Epithelial cell of proximal tubule (primary cell): ENCODE measurements around the gene IFT122. TPM values are rescaled to one million over a fixed set of nuclear protein-coding genes. Genes with fewer than 3 reads are reported as not detected.

ENCODE experiments used
- DNase-seq: peaks from one replicate; pipeline ENCODE4 v3.0.0-alpha.2; 2011; ENCODE audit warnings: low read depth
- H3K4me3 ChIP-seq: 2 replicates; pipeline ENCODE4 v1.5.1; 2011; ENCODE audit warnings: low read depth, mild to moderate bottlenecking, low read length
- total RNA-seq: library from RNA; depleted of rRNA; stranded (reverse); fragments of >200 nt; gene quantifications from 2 replicates; pipeline ENCODE4 v1.2.3, GENCODE V29; 2015
- TF ChIP-seq, protein P1 (sequence below): conservative IDR thresholded peaks from 2 replicates; pipeline ENCODE4 v1.5.1; 2012; ENCODE audit warnings: low read depth, mild to moderate bottlenecking, low read length

The IFT122 gene
- total RNA-seq, 1 donor from 2014 or later: 15.2 TPM

- no peak overlapping the region for H3K4me3 ChIP-seq
- TF ChIP-seq, protein P1, sequence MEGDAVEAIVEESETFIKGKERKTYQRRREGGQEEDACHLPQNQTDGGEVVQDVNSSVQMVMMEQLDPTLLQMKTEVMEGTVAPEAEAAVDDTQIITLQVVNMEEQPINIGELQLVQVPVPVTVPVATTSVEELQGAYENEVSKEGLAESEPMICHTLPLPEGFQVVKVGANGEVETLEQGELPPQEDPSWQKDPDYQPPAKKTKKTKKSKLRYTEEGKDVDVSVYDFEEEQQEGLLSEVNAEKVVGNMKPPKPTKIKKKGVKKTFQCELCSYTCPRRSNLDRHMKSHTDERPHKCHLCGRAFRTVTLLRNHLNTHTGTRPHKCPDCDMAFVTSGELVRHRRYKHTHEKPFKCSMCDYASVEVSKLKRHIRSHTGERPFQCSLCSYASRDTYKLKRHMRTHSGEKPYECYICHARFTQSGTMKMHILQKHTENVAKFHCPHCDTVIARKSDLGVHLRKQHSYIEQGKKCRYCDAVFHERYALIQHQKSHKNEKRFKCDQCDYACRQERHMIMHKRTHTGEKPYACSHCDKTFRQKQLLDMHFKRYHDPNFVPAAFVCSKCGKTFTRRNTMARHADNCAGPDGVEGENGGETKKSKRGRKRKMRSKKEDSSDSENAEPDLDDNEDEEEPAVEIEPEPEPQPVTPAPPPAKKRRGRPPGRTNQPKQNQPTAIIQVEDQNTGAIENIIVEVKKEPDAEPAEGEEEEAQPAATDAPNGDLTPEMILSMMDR: no peak
- no peak for DNase-seq
These were observed 84.1 kb downstream of the IFT122 start for GRCh38 chr3:129524081-129524480.

DNA sequence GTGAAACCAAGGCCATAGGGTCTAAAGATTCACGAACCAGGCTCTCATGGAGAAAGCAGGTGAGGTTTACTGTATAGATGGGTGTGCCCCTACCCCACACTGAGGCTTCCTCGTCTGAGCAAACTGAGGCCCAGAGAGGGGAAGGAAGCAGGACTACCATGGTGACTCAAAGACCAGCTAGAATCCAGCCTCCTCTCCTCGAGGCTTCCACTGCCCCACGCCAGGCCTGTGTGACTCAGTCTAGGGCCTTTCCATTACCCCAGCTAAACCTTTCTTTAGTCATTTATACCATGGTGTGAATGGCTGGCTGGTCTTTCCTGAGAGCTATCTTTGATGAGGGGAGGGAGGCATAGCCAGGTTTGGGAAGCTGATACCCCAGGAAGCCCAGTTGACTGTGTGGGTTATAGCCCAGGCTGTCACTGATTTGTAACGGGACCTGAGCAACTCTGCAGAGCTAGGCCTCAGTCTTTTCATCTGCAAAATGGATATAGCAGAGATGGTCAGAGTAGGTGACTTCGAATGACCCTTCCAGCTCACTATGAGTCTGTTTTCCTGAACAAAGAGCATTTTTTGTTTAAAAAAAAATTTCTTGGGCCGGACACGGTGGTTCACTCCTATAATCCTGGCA is 85.4 kb downstream of the IFT122 start:
- TF ChIP-seq, protein P1: no peak
- DNase-seq: no peak

GRCh38 chr3:129526121-129526900 is 86.3 kb downstream of the IFT122 start:
- H3K4me3 ChIP-seq: no peak overlapping the region
- no peak for DNase-seq
- TF ChIP-seq, protein P1: no peak

More for the DNA sequence above, 85.4 kb downstream of the IFT122 start:
- no peak overlapping the region for H3K4me3 ChIP-seq

GRCh38 chr3:129527262-129527661 is 87.2 kb downstream of the IFT122 start:
- H3K4me3 ChIP-seq: no peak overlapping the region
- TF ChIP-seq, protein P1: no peak
- DNase-seq: no peak

GRCh38 chr3:129528589-129529100 is 88.6 kb downstream of the IFT122 start, which contains the start of gene RHO:
Gene RHO (plus strand): TSS chr3:129528639. CDS start chr3:129528734, 95 bp downstream.
- H3K4me3 ChIP-seq: no peak within 1 kb of the TSS
- TF ChIP-seq, protein P1: no peak
- DNase-seq: no peak

GRCh38 chr3:129529436-129530210 is 89.6 kb downstream of the IFT122 start:
- DNase-seq: no peak
- H3K4me3 ChIP-seq: no peak overlapping the region
- TF ChIP-seq, protein P1: no peak
